GM23338 (cell line): Measurements from ENCODE around the gene PGA3. TPM values are rescaled to one million over a fixed set of nuclear protein-coding genes. Genes with fewer than 3 reads are reported as not detected.

Source experiments
- ATAC-seq: fragments of 200-7000 bp; cut with Tn5 transposase; 3 replicates; pipeline ENCODE4 v1.9.1; 2020
- DNase-seq: peaks from one replicate; pipeline ENCODE4 v3.0.0-alpha.2; 2015; ENCODE audit warnings: low spot score
- H2AFZ ChIP-seq: fragments of 200-600 bp; sonication (generic); 2 replicates; pipeline ENCODE4 v1.8.0; 2016; ENCODE audit warnings: antibody characterized with exemption, mild to moderate bottlenecking, moderate library complexity
- H3F3A ChIP-seq: fragments of 200-600 bp; sonication (generic); replicated peaks from 2 replicates; pipeline ENCODE4 v1.8.0; 2017; ENCODE audit warnings: antibody characterized with exemption, mixed run types, low read depth
- H3K27ac ChIP-seq: fragments of 200-600 bp; sonication (generic); 2 replicates; pipeline ENCODE4 v1.6.1; 2016; ENCODE audit warnings: low read depth
- H3K27me3 ChIP-seq: fragments of 200-600 bp; sonication (generic); 2 replicates; pipeline ENCODE4 v1.8.0; 2016; ENCODE audit warnings: mild to moderate bottlenecking, mixed run types, moderate library complexity; ENCODE audit not compliant: insufficient read depth
- H3K36me3 ChIP-seq: fragments of 200-600 bp; sonication (generic); 2 replicates; pipeline ENCODE4 v1.8.0; 2016; ENCODE audit warnings: mild to moderate bottlenecking; ENCODE audit not compliant: insufficient read depth
- H3K4me1 ChIP-seq: fragments of 200-600 bp; sonication (generic); 2 replicates; pipeline ENCODE4 v1.8.0; 2016; ENCODE audit warnings: mild to moderate bottlenecking, moderate library complexity; ENCODE audit not compliant: insufficient read depth
- H3K4me2 ChIP-seq: fragments of 200-600 bp; sonication (generic); 2 replicates; pipeline ENCODE4 v1.7.1; 2017; ENCODE audit warnings: mixed run types
- H3K4me3 ChIP-seq: fragments of 200-600 bp; sonication (generic); 2 replicates; pipeline ENCODE4 v1.6.1; 2016; ENCODE audit warnings: mixed run types
- H3K79me2 ChIP-seq: fragments of 200-600 bp; sonication (generic); replicated peaks from 2 replicates; pipeline ENCODE4 v1.8.0; 2017; ENCODE audit warnings: mild to moderate bottlenecking; ENCODE audit not compliant: insufficient read depth
- H3K9me2 ChIP-seq: fragments of 200-600 bp; sonication (generic); 2 replicates; pipeline ENCODE4 v1.8.0; 2017; ENCODE audit not compliant: insufficient read depth
- H4K20me1 ChIP-seq: fragments of 200-600 bp; sonication (generic); replicated peaks from 2 replicates; pipeline ENCODE4 v1.8.0; 2017; ENCODE audit warnings: mild to moderate bottlenecking; ENCODE audit not compliant: insufficient read depth
- H3K27ac Mint-ChIP-seq: 2 replicates; pipeline ENCODE4 v1.8.0; 2020; ENCODE audit warnings: inconsistent platforms, mild to moderate bottlenecking, moderate library complexity, mixed read lengths
- H3K27me3 Mint-ChIP-seq: 3 replicates; pipeline ENCODE4 v1.8.0; 2022; ENCODE audit warnings: low read depth, mild to moderate bottlenecking, moderate library complexity, mixed read lengths, inconsistent platforms; ENCODE audit not compliant: insufficient read depth, poor library complexity
- H3K36me3 Mint-ChIP-seq: 3 replicates; pipeline ENCODE4 v1.8.0; 2021; ENCODE audit warnings: low read depth, mild to moderate bottlenecking, inconsistent platforms, moderate library complexity, mixed read lengths
- H3K4me1 Mint-ChIP-seq: 3 replicates; pipeline ENCODE4 v1.8.0; 2020; ENCODE audit warnings: mild to moderate bottlenecking, inconsistent platforms, mixed read lengths
- H3K4me3 Mint-ChIP-seq: 3 replicates; pipeline ENCODE4 v1.8.0; 2021; ENCODE audit warnings: moderate library complexity, mild to moderate bottlenecking, inconsistent platforms, mixed read lengths
- H3K9me3 Mint-ChIP-seq: 3 replicates; pipeline ENCODE4 v1.8.0; 2020; ENCODE audit warnings: moderate library complexity, mild to moderate bottlenecking, inconsistent platforms, mixed read lengths
- ETS1 ChIP-seq: IDR thresholded peaks from 2 replicates; pipeline ENCODE4 v1.6.1; 2016; ENCODE audit warnings: antibody characterized with exemption
- EZH2 ChIP-seq: fragments of 200-600 bp; sonication (generic); IDR thresholded peaks from one replicate; pipeline ENCODE4 v1.8.0; 2017; ENCODE audit warnings: antibody characterized with exemption, mild to moderate bottlenecking, low read depth; ENCODE audit not compliant: unreplicated experiment
- EZH2phosphoT487 ChIP-seq: fragments of 200-600 bp; sonication (generic); IDR thresholded peaks from one replicate; pipeline ENCODE4 v1.8.1; 2018; ENCODE audit warnings: antibody characterized with exemption; ENCODE audit not compliant: unreplicated experiment
- JUNB ChIP-seq: IDR thresholded peaks from one replicate; pipeline ENCODE4 v1.6.1; 2016; ENCODE audit warnings: antibody characterized with exemption; ENCODE audit not compliant: unreplicated experiment
- NANOG ChIP-seq: IDR thresholded peaks from 2 replicates; pipeline ENCODE4 v1.6.1; 2016; ENCODE audit warnings: antibody characterized with exemption, borderline replicate concordance
- STAT1 ChIP-seq: IDR thresholded peaks from one replicate; pipeline ENCODE4 v1.6.1; 2016; ENCODE audit warnings: antibody characterized with exemption; ENCODE audit not compliant: unreplicated experiment
- ZNF331 ChIP-seq: fragments of 250-450 bp; sonication (Bioruptor Pico); IDR thresholded peaks from 2 replicates; pipeline ENCODE4 v1.5.0; 2020; ENCODE audit warnings: low read depth, mild to moderate bottlenecking, moderate library complexity
- polyA plus RNA-seq: library from polyadenylated mRNA; unstranded; fragments of >200 nt; fragmentation: Nextera tagmentation; extraction: Ambion mirVana; gene quantifications from 2 replicates; pipeline ENCODE4 v1.2.1, GENCODE V29; 2016
- total RNA-seq: library from RNA; depleted of rRNA; stranded (reverse); fragments of >200 nt; shearing (Covaris generic); gene quantifications from 2 replicates; pipeline ENCODE4 v1.2.3, GENCODE V29; 2014
- TF ChIP-seq, protein P1 (sequence below): IDR thresholded peaks from one replicate; pipeline ENCODE4 v1.6.1; 2018; ENCODE audit warnings: antibody characterized with exemption; ENCODE audit not compliant: unreplicated experiment
- TF ChIP-seq, protein P2 (sequence below): fragments of 250-450 bp; sonication (Bioruptor Pico); IDR thresholded peaks from 2 replicates; pipeline ENCODE4 v1.5.0; 2020; ENCODE audit warnings: mild to moderate bottlenecking, moderate library complexity

Gene PGA3
- total and polyA plus RNA-seq, 2 experiments from 2014 or later: 0.37 TPM; not detected in 1

DNA sequence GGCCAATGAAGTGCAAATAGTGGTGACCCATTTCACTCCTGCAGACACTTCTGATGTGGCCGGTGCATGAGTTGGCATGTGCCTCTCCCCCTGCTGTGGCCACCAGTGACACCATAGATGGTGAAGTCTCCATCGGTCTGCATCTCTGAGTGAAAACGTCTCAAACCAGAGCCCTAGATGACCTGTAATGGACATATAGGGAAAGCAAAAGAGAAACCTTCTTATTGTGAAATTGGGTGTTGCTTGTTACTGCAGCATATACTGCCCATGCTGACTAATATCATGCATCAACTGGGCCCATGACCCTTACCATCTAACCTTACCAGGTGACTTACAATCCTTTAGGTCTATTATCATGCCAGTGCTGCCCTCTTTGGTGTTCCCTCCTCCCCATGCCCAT, 30.4 kb upstream of the PGA3 start (continued):
- TF ChIP-seq, protein P1, sequence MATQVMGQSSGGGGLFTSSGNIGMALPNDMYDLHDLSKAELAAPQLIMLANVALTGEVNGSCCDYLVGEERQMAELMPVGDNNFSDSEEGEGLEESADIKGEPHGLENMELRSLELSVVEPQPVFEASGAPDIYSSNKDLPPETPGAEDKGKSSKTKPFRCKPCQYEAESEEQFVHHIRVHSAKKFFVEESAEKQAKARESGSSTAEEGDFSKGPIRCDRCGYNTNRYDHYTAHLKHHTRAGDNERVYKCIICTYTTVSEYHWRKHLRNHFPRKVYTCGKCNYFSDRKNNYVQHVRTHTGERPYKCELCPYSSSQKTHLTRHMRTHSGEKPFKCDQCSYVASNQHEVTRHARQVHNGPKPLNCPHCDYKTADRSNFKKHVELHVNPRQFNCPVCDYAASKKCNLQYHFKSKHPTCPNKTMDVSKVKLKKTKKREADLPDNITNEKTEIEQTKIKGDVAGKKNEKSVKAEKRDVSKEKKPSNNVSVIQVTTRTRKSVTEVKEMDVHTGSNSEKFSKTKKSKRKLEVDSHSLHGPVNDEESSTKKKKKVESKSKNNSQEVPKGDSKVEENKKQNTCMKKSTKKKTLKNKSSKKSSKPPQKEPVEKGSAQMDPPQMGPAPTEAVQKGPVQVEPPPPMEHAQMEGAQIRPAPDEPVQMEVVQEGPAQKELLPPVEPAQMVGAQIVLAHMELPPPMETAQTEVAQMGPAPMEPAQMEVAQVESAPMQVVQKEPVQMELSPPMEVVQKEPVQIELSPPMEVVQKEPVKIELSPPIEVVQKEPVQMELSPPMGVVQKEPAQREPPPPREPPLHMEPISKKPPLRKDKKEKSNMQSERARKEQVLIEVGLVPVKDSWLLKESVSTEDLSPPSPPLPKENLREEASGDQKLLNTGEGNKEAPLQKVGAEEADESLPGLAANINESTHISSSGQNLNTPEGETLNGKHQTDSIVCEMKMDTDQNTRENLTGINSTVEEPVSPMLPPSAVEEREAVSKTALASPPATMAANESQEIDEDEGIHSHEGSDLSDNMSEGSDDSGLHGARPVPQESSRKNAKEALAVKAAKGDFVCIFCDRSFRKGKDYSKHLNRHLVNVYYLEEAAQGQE: no peak

GRCh38 chr11:61173456-61173855, 29.9 kb upstream of the PGA3 start:
- Histone ChIP-seq H2AFZ (no peak overlapping the region), H3K36me3 (no peaks in the 10 kb centered on the region), H3K4me2 (no peak overlapping the region), H3K27ac (no peak overlapping the region), H3K4me3 (no peak overlapping the region), H3K79me2 (no peaks in the 10 kb centered on the region), H4K20me1 (no peaks in the 10 kb centered on the region), H3F3A (no peaks in the 10 kb centered on the region), H3K9me2 (peaks cover 4% of the 10 kb centered on the region; the same call in 1 of the 2 replicates), H3K4me1 (no peaks in the 10 kb centered on the region), H3K27me3 (no peaks in the 10 kb centered on the region)
- H3K4me1 Mint-ChIP-seq: no peaks in the 10 kb centered on the region; the same call in 2 of the 3 replicates
- DNase-seq: no peak
- peaks cover 15% of the 10 kb centered on the region for H3K27me3 Mint-ChIP-seq
- H3K27ac Mint-ChIP-seq: no peak overlapping the region
- no peaks in the 10 kb centered on the region; the same call in 2 of the 3 replicates for H3K36me3 Mint-ChIP-seq
- H3K9me3 Mint-ChIP-seq: peaks cover 4% of the 10 kb centered on the region
- no peak for ATAC-seq
- no peak overlapping the region for H3K4me3 Mint-ChIP-seq
- no peak for TF ChIP-seq EZH2phosphoT487
- no peak for TF ChIP-seq EZH2
- no peak for TF ChIP-seq NANOG
- no peak for TF ChIP-seq STAT1
- TF ChIP-seq, protein P2, sequence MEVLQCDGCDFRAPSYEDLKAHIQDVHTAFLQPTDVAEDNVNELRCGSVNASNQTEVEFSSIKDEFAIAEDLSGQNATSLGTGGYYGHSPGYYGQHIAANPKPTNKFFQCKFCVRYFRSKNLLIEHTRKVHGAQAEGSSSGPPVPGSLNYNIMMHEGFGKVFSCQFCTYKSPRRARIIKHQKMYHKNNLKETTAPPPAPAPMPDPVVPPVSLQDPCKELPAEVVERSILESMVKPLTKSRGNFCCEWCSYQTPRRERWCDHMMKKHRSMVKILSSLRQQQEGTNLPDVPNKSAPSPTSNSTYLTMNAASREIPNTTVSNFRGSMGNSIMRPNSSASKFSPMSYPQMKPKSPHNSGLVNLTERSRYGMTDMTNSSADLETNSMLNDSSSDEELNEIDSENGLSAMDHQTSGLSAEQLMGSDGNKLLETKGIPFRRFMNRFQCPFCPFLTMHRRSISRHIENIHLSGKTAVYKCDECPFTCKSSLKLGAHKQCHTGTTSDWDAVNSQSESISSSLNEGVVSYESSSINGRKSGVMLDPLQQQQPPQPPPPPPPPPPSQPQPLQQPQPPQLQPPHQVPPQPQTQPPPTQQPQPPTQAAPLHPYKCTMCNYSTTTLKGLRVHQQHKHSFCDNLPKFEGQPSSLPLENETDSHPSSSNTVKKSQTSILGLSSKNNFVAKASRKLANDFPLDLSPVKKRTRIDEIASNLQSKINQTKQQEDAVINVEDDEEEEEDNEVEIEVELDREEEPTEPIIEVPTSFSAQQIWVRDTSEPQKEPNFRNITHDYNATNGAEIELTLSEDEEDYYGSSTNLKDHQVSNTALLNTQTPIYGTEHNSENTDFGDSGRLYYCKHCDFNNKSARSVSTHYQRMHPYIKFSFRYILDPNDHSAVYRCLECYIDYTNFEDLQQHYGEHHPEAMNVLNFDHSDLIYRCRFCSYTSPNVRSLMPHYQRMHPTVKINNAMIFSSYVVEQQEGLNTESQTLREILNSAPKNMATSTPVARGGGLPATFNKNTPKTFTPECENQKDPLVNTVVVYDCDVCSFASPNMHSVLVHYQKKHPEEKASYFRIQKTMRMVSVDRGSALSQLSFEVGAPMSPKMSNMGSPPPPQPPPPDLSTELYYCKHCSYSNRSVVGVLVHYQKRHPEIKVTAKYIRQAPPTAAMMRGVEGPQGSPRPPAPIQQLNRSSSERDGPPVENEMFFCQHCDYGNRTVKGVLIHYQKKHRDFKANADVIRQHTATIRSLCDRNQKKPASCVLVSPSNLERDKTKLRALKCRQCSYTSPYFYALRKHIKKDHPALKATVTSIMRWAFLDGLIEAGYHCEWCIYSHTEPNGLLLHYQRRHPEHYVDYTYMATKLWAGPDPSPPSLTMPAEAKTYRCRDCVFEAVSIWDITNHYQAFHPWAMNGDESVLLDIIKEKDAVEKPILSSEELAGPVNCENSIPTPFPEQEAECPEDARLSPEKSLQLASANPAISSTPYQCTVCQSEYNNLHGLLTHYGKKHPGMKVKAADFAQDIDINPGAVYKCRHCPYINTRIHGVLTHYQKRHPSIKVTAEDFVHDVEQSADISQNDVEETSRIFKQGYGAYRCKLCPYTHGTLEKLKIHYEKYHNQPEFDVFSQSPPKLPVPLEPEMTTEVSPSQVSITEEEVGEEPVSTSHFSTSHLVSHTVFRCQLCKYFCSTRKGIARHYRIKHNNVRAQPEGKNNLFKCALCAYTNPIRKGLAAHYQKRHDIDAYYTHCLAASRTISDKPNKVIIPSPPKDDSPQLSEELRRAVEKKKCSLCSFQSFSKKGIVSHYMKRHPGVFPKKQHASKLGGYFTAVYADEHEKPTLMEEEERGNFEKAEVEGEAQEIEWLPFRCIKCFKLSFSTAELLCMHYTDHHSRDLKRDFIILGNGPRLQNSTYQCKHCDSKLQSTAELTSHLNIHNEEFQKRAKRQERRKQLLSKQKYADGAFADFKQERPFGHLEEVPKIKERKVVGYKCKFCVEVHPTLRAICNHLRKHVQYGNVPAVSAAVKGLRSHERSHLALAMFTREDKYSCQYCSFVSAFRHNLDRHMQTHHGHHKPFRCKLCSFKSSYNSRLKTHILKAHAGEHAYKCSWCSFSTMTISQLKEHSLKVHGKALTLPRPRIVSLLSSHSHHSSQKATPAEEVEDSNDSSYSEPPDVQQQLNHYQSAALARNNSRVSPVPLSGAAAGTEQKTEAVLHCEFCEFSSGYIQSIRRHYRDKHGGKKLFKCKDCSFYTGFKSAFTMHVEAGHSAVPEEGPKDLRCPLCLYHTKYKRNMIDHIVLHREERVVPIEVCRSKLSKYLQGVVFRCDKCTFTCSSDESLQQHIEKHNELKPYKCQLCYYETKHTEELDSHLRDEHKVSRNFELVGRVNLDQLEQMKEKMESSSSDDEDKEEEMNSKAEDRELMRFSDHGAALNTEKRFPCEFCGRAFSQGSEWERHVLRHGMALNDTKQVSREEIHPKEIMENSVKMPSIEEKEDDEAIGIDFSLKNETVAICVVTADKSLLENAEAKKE (CRISPR knock-in tag): no peak
- TF ChIP-seq JUNB: no peak
- TF ChIP-seq, protein P1: no peak
- TF ChIP-seq ZNF331 (CRISPR knock-in tag): no peak
- TF ChIP-seq ETS1: no peak
